Amniotic stem cell (primary cell): ENCODE measurements around the gene DYNC1I1.
A peak's percentile ranks its signal among the peaks of the same experiment; 100 is the strongest.
"Not testable (repeated sequence)": the region's sequence is repeated elsewhere in the genome, so short reads cannot be mapped to it uniquely, and the experiment has no call there.

Source experiments
- DNase-seq: peaks from one replicate; lab custom pipeline; 2025; lab: John Stamatoyannopoulos, UW

Gene DYNC1I1

DNA sequence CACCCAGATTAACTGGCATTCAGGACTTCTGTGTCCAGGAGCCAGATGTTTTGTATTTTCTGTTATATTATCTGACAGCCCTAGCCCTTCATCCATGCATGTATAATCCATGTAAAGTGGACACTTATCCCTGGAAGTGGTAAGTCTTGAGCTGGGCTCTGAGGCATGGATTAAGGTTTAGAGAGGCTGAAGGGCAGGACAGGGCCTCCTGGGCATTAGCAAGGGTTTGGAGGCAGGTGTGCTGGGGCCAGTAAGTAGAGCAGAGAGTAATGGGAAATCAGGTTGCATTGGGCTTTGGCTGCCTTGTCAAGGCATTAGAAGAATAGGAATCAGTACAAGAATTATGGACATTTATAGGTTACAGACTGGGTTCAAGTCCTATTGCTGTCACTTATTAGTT is 138.0 kb downstream of the DYNC1I1 start:
- no peak for DNase-seq

DNA sequence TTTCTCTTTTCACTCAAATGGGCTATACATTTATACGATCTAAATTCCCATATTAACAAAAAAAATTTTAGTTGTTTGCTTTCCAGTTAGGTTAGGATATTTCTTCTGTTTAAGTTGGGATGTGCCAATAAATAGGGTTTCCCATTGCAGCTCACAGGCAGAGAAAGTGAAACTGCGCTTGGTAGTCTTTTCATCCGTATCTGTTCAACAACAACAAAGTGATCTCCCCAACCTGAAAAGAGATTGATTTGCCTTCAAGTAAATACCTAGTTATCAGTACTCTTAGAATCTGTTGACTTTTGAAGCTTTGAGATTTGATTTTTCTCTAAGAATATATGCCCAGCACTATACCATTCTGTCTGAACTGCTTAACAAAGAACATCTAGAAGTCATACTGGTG is 143.4 kb downstream of the DYNC1I1 start:
- no peak for DNase-seq

DNA sequence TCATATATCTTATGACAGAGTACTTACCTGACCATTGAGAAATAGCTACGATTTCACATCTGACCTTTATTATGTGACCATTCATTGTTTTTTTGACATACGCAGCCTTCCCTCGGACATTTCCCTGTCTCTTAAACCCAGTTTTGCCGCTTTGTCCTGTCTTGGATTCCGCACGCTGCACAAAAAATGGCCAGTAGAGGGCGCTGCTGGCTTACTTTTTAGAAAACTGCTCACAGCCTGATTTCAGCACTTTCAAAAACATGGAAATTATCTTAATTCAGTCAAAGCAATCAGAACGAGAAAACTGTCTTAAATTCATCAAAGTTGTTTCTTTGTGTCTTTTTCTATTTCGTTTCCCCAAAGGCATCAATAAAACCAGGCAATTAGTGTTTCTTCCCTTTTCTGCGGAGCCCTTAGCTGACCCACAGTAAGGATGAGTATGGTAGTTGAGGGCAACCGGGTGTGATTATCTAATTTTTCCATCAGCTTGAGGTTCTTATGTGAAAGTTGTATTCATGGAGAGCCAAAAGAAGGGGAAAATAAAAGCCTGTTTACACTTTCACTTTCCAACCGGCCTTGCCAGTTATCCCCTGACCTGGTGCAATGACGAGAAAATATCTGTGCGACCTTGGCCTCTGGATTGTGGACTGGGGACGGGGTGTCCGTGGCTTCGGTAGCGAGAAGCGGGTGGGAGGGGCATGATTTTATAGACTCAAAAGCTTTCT is 144.4 kb downstream of the DYNC1I1 start:
- DNase-seq = peak; percentile 30

DNA sequence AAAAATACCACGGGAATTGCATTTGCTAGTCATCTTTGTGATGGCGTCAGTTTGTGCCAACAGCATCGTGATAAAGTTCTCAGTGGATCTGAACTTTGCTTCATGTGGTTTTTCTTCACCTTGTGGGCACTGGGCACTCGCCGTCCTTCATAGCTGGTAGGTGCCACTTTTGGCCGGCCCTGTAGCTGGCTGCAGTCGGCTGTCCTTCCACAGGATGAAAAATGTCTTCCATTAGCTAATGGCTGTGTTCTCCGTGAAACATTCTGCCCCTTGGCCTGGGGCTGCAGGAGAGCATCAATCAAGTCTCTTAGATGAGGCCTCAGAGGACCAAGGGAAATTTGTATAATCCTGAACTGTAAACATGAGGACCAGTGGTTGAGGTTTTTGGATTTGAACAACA is 145.3 kb downstream of the DYNC1I1 start:
- no peak for DNase-seq

DNA sequence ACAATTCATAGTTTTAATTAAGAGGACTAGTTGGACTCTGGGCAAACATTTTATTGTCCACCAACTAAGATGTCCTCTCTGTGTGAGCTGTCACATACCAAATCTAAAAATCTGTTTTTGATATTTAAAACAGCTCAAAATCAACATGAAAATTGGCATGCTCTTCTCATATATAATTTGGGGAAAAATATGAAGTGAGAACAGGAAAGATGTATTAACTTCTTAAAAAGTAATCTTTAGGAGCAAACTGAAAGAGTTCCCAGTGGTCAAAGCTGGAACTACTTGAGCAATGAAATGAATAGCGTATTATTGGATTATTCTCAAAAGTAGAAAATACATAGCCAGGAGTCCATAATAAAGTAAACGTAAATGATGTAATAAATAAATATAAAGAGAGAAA is 147.2 kb downstream of the DYNC1I1 start:
- DNase-seq = no peak

DNA sequence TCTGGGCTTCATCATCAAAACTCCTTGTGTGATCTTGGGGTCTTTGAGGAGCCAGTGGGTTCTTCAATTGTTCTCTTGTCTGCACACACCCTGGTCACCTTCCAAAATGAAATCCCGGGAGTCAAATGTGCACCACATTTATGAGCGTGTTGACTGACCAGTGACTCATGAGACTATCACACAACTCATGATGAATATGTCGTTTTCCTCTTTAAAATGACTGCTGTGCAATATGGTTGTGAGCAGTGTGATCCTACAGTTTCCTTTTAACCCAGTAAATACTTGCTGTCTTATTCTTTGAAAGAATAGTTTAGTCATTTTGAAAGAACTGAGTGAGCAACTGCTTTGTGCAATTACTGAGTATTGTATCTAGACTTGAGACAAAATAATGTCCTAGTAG is 149.2 kb downstream of the DYNC1I1 start:
- no peak for DNase-seq

DNA sequence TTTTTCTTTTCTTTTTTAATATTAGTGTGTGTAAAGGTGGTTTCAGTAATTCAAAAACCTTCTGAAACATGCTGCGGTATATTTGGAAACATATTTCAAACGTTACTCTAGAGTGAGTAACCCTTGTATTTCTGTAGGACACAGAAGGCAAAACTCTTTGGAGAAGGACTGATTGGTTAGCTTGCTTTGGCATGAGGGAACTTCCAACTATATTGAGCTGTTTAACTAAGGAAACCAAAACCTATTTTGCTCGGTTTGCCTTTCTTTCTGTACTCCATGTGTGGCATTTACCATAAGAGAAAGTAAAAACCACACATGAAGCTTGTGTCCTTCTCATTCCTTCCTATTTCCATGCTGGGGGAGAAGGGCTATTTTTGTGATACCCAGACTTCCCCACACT is 149.8 kb downstream of the DYNC1I1 start:
- DNase-seq = no peak

DNA sequence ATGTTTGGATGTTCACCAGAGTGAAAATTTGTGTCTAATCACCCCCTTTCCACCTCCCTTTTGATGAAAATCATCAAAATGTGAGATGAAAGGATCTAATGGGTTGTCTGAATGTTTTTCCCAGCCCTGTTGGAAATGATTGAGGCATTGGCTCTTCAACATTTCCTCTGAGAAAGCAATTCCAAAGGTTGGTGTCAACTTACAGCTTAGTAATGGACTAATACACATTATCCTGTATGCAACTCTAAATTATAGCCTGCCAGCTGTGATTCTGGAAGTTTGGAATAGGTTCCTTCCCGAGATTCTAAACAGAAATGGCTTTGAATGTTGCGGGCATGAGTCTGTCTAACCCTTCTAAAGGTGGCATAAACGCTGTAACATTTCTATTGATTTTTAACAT is 152.9 kb downstream of the DYNC1I1 start:
- no peak for DNase-seq

DNA sequence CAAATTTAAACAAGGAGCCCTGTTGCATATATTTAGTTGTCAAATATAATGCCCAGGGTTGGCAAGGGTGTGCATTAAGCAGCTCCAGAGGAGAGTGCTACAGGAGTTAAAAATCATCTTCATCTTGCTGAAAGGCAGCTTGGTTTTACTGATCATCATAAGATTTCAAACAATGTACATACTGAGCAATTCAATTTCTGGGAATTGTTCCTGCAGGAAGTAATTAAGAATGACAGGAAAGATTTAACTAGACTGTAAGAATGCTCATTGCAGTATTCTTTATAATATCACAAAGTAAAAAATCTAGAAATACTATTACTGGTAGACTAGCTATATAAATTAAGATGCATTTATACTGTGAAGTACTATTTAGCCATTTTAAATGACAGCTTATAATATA is 153.6 kb downstream of the DYNC1I1 start:
- DNase-seq = no peak

DNA sequence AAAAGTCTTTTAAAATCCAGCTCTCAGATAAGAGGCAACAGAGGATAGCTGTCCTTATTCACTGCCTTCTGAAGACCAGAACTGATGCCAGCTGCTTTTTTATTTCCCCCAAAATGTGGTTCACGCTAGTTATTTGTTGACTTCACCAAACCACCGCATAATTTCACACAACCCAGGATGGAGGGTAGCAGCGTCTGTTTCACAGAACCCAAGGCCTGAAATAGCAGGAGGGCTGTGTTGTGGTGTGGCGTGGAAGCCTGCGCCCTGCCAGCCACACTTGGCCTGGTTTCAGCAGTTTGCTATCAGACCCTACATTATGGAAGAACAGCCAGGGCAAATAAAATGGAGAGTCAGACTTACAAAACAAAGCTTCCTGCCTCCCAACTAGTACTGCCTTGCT is 155.4 kb downstream of the DYNC1I1 start:
- no peak for DNase-seq

DNA sequence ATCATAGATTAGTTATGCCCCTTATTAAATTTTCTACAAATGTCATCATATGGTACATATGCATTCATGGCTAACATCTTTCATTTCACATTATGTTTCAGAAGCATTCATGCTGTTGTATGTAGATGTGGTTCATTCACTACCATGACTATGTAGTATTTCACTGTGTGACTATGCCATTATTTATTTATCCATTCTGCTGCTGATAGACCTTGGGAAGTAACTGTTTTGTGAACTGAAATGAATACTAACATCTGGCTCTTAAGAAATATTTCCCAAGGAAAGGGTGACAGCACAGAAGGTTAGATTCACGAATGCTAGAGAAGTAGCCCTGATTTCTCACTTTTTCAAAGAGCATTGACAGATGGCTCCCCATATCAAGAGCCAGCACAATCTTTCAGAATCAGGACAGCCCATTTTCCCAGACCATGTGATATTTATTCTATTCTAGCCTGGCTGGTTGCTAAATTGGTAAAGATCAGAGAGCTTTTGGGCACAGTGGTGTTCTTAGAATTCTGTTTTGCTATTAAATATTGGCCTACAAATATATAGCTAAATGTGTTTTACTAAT is 157.4 kb downstream of the DYNC1I1 start:
- DNase-seq = no peak

DNA sequence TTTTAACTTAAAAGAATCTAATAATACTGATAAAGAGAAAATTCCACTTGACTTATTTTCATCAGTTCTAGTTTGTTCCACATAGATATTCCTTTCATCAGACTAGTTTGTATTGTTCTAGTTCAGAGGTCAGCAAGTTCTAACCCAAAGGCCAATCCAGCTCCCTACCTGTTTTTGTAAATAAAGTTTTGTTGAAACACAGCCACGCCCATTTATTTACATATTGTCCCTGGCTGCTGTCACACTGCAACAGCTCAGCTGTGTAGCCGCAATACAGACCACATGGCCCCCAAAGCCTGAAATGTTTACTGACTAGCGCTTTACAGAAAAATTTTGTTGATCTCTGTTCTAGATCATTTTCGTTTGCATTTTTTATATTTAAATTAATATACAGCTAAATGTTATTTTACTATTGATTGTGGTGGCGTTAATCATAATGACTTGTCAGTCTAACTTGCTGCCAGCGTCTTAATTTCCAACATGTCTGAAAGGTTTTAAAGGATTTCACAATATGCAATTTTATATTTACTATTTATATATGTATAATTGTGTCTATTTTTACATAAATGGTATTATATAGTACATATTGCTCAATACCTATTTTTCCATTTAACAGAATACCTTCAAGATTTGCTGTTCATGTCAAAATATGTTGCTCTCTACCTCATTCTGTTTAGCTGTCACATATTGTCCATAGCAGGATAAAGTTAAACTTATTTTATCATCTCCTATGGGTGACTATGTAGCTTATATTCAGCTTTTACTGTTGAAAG is 159.3 kb downstream of the DYNC1I1 start:
- no peak for DNase-seq

DNA sequence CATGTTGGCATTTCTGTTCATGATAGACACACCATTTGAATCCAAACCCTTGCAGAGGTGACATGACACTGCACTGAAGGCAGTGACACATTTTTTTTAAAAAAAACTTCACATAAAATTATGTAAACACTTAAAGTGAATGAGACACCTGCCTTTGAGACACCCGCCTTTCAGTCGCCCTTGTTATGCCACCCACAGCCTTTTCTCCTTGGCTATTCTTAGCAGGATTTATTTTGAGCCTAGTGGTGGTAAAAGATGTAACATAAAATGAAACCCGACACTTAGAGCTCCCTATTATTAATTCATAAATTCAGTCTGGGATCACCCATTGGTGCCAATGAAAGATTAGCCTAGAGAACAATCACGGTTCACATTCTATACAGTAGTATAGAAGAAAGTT is 161.3 kb downstream of the DYNC1I1 start:
- DNase-seq = no peak

DNA sequence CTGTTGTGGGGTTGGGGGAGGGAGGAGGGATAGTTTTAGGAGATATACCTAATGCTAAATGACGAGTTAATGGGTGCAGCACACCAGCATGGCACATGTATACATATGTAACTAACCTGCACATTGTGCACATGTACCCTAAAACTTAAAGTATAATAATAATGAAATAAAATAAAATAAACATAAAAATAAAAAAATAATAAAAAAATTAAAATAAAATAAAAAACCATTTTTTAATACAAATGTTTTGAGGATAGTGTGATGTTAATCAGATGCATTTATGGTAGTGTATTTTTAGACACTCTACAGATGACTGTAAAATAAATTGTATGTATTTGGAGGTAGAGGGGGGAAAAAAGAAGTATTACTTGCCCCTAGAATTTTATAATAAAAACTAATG is 172.5 kb downstream of the DYNC1I1 start:
- DNase-seq = not testable (repeated sequence)

DNA sequence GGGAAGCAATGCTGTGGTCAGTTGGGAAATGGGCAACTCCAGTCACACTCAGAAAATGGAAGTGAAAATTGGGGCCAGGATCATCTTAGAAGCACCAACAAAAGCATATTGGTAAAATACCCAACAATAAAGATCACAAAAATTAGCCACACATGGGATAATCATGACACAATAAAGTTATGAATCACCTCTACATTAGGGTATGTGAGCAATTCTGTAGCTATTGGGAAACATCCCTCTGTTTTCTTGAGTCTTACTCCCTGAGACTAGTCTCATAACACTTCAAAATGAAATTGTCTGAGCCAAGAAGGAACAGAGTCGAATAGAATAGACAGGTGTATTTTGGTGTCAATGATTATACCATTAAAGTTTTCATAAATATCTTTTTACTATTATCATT is 178.3 kb downstream of the DYNC1I1 start:
- no peak for DNase-seq

DNA sequence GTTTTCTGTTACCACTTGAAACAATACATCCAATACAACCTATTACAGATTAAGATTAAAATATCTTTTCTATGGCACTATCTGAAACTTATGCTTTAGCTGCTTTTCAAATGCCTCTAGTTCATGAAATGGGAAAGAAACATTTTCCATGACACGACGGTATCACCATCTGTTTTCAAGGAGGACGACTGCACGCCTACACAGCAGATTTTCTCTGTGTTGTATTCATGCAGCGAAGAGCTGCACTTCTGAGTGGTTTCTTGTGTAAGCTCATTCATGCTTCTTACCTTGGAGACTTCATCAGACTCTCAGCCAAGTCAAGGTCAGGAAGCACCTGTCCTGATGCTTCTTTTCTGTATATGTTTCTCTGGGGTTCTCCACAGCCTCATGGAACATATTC is 179.2 kb downstream of the DYNC1I1 start:
- DNase-seq = no peak

DNA sequence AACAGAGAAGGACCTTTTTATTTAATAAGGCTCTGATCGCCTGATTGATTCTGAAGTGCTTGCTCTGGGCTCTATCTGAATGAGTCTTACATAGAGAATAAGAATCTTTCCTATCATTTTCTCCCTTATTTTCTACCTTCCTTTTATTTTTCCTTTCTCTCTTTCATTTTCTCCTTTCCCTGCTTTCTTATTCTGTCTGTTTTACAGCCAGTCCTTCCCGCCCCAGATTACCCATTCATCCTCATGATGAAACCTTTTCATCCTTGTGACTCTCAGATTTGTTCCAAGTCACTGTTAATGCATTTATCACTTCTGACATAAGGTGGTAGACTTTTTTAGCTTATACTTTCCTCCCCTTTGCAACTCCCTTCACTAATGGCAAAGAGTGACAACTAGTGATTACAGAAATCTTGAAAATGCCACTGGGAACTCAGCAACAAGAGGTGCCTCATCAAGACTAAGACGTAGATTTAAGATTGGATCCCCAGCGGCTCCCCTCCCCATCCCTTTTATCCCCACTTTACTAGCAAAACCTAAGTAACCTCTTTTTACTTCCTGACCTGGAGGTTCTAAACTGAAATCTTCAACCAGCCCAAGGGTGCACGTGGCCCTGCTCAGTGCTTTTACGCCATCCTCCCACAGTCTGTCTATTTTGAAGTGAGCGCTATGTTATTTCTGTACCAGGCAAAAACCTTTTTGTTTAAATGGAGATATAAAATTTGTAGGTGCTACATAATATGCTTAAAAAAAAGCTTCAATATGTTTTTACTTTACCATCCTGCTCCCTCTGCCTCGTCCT is 179.8 kb downstream of the DYNC1I1 start:
- no peak for DNase-seq

DNA sequence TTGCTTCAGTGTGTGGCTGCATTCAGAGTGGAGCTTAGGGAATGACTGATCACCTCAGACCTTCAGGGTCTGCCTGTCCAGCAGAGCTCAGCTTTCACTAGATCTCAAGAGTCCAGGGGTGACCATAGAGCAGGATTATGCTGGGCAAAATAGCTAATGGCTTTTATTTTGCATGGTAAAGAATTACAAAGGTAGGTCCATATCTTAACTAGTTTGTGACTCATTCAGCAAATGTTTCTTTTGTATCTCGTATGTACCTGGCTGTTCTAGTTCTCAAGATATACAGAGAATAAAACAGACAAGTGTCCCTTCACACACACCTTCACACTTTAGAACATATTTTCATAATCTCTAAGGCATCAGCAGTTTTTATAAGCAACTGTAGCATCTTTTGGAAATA is 180.5 kb downstream of the DYNC1I1 start:
- no peak for DNase-seq

DNA sequence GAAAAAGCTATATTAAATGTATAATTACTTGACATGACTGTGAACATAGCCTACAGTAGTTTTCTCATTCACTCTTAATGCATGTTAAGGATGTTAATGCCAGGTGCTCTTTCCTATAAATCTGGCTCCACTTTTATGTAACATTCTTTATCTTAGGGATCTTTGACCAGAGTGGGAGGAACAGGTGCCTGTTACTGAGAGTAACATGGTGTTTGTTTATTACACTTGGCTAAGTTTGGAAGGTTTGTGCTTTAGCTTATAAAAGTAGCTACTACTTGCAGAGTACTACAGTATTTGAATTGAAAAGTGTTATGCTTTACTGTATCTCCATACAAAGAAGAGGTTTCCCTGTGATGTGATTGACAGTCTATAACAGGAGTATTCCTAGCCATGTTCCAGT is 183.4 kb downstream of the DYNC1I1 start:
- no peak for DNase-seq

DNA sequence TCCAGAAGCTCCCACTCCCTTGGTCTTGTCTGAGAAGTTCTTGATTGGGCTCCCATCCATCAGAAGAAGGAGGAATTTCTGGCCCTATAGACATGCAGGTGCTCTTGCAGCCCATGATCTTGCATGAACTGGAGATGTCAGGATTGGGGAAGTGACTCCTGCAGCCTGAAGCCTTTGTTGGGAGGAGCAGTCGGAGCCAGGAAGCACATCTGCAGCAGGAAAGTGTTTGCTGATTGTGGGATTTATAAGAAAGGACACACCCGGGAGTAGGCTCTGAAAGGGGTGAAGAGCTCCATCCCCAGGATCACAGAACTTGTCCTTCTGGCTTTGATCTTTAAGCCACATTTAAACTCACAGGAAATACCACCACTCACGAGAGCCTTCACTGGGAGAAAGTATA is 185.2 kb downstream of the DYNC1I1 start:
- DNase-seq = no peak

DNA sequence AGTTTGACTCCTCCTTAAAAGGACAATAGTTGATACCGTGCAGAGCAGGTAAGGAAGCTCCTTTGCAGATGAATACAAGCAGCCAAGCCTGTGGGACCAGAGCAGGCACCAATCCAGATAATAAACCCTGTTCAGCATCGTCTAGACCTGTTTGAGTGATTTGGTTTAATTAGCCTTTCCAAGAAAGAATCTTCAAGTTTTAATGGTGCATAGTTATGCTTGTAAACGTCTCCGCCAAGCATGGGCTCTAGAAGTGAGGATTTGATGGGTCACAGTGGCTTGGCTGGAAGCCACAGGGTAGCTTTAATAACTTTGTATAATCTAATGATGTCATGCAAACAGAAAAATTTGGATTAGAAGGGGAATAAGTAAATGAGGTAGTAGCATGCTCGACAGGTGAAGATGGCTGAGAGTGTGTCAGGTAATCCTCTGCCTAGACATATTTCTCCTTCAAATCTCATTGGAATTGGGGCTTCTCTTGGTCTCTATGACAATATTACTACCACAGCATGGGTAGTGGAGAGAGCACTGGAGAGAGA is 188.4 kb downstream of the DYNC1I1 start:
- DNase-seq = no peak

DNA sequence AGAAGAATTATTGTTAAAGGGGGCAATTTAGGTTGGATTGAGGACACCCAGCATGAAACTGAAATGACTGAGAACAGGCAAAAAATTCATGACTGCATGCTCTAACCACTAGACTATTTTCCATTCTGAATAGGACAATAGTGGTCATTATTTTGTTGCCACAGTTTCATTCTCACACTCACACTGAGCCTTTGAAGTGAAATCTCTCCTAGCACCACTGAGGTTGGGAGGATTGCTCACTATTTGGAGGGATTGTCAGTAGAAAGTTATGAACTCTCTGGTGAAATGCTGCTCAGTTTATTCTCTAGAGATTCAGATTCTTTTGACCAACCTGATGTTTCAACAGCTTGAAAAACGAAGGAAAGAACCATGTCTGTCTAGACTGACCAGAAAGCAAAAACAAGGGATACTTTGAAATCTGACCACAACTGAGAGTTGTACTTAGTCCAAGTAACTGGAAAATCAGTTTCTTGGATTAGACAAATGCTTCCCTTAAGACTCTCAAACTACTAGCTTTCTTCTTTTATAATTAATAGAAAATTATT is 191.2 kb downstream of the DYNC1I1 start:
- DNase-seq = no peak
